GM19324 (cell line): ENCODE results near the gene ZNF235.
"Not testable (repeated sequence)": the region's sequence is repeated elsewhere in the genome, so short reads cannot be mapped to it uniquely, and the experiment has no call there.

ENCODE experiments used
- ATAC-seq: cut with Tn5 transposase; IDR thresholded peaks from one replicate; pipeline ENCODE4 v1.9.1; 2021; ENCODE audit warnings: mild to moderate bottlenecking, moderate library complexity; ENCODE audit not compliant: unreplicated experiment, low FRiP score

ZNF235 gene

DNA sequence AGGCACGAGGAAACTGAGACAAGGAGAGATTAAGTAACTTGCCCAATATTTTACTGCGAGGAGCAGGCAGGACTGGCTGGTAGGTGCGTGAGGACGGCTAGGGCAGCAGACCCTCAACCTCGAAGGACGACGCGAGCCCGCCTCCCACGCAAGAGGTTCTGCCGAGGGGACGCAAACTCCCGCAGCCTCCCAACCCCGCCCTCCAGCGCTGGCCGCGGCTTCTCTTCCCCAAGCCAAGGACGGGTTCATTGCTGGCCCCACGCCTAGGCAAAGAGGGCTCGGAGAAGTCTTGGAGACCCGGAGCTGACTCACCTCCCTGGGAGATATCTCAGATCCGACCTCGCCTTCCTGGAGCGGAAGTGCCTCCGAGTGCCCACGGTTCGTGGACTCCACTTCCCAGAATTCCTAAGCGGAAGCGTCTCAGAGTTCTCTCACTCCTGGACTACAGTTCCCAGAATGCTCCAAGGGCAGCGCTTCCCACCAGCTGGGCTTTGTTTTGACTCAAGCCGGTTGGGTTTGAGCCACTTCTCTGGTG, at the start of gene ZNF235:
ZNF235 (minus strand) TSS at position 367 of the 535 bp plus-strand sequence. CDS start 1,621 bp downstream, outside the sequence.
- peak; percentile 95 for ATAC-seq

DNA sequence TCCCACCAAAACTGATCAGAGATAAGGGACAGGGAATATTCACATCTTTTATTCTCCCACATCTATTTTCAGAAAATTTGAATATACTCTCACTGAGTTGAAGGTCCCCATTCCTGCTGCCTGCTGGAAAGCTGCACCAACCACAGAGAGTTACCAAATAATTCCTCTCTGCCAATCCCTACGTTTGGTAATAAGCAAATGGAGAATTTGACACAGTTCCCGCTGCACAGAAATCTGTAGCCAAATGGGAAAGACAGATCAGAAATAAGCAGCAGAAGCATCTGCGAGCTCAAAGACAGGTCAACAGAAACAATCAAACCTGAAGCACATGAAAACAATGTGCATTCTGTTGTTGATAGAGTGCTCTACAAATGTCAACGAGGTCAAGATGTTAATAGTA, 41.7 kb upstream of the ZNF235 start:
- no peak for ATAC-seq

DNA sequence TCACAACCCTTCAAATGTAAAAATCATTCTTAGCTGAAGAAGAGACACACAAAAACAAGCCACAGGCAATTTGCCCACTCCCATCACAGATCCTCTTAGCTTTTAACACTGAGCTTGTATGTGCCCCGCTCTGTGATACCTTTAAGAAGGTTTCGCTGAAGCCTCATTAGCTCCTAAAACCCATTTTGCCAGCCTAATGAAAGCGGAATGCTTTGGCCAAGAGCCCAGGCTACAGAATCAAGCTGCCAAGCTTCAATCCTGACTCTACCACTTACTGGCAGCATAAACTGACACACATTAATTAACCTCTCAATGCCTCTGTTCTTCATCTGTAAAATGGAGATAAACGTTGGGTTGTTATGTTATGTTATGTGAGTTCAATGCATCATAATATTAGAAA, 41.1 kb upstream of the ZNF235 start:
- no peak for ATAC-seq

DNA sequence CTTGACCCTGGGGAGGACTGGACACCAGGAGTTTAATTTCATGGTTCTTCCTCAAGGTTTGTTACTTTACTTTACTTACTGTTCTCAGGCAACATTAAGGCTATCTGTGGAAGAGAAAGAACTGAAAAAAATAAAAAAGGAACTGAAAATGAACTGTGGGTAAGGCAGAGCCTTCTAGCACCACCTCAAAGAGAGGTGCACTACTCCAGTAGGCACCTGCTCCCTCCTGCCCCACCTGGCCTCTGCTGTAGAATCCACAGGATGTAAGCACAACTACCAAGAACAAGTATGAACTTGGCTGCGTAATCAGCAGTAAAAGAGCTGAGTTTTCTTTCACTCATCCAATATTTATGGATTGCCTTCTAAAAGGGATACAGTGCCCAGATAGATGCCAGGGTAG, 39.4 kb upstream of the ZNF235 start:
- no peak for ATAC-seq

DNA sequence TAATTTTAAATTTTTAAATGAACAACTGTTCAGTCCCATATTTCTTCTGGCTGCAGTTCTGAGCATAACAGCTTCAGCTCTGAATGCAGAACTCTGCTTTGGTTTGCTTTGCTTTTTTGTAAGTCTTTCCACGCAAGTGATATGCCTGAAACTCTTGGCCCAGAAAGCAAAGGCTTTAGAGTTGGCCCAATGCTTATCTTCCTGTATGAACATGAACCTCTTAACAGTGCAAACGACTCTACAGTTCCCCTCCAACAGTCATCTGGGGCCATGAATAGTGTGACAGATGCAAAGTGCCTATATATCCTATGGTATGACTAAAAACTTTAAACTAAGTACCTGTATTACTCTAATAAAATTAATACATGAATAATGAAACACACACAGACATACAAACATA, 37.0 kb upstream of the ZNF235 start:
- no peak for ATAC-seq

DNA sequence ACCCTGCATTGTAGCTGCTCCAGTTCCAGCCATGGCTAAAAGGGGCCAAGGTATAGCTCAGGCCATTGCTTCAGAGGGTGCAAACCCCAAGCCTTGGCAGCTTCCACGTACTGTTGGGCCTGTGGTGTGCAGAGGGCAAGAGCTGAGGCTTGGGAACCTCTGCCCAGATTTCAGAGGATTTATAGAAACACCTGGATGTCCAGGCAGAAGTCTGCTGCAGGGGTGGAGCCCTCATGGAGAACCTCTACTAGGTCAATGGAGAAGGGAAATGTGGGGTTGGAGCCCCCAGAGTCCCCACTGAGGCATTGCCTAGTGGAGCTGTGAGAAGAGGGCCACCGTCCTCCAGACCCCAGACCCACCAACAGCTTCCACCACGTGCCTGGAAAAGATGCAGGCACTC, 29.8 kb upstream of the ZNF235 start:
- not testable (repeated sequence) for ATAC-seq

DNA sequence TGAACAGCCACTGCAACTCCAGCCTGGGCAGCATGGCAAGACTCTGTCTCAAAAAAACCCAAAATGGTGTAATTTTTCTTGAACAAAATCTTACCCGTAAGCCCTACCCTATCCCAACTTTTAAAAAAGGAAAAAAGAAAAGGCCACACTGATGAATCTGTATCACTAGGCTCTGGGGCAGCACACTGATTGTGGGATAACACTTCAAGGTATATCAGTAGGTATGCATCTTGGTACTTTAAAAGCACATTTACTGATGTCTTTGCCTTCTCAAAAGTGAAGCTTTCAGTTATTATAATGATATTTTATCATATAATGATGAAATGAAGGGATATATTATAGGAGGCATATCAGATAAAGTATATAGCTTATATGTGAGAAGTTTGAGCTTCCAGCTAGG, 27.3 kb upstream of the ZNF235 start:
- no peak for ATAC-seq

DNA sequence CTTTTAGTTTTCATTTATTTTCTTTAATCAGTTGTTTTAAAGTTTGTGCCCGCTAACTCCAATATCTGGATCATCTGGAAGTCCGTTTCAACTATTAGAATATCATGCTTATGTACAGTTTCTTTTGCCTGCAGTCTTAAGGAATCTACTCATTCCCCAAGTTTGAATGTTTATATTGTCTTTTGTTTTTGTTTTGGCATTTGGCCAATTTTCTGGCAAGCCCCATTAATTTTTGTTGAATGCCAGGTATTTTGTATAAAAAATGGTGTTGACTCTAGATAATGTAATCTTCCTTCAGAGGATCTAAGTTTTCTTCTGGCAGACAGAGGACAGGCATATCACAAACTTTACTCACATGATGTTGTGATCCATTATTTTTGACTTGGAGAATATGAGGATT, 11.1 kb upstream of the ZNF235 start:
- no peak for ATAC-seq

DNA sequence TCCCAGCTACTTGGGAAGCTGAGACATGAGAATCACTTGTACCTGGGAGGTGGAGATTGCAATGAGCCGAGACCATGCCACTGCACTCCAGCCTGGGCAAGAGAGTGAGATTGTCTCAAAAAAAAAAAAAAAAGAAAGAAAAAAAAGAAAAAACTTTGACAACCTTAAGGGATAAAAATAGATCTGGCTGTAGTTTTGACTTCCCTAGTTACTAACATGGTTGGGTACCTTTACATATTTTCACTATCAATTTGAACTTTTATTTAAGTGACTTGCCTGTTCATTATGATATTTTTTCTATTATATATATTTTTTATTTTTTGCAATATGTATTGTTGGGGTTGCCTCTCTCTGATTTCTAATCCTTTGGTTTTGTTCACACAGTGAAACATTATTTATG, 8.4 kb upstream of the ZNF235 start:
- ATAC-seq = no peak

DNA sequence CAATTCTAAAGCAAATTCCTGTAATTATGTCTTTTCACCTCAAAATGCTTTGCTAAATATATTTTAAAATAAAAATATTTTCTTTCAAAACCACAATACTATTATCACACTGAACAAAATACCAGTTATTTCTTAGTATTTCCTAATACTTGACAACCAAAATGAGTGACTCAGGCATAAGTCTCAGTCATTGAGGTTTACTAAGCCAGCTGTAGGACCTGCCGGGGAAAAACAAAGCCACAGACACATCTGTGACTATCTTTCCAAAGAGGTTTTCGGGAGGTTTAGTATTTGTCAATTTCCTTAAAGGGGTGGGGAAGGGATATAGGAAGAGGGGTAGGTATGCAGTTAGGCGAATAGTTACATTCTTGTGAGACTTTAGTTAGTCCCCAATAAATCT, 3.2 kb upstream of the ZNF235 start:
- ATAC-seq = no peak

DNA sequence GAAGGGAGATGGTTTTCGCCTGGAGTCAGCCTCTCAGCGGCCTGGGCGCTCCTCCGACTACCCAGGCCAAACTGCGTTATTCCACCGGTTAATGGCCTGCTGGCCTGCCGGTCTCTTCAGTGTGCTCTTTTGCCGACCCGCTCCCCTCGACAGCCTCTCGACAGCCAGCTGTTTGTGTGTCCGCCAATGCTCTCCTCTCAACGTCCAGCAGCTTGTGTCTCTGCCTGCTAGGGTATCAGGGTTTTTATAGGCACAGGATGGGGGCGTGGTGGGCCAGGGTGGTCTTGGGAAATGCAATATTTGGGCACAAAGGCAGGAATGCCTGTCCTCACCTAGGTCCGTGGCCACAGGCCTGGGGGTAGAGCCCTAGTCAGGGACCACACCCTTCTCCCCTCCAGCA, 1.5 kb upstream of the ZNF235 start:
- ATAC-seq = no peak

DNA sequence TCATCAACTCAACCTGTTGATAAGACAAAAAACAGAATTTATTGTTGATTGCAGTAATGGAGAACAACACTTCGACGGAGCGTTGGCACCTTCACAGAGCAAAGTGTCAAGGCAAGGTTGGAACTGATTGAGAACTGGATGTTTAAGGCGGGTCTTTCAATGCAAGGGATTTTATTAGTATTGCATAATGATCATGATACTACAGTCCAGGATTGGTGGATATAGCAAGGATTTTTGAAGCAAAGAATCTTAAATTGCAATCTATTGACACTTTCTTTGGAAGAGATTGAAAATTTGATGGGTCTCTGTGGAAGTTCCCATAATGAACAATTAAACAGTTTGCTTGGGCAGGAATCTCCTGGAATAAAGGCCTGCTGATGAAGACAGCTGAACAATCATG, 632 bp upstream of the ZNF235 start:
- ATAC-seq = no peak

DNA sequence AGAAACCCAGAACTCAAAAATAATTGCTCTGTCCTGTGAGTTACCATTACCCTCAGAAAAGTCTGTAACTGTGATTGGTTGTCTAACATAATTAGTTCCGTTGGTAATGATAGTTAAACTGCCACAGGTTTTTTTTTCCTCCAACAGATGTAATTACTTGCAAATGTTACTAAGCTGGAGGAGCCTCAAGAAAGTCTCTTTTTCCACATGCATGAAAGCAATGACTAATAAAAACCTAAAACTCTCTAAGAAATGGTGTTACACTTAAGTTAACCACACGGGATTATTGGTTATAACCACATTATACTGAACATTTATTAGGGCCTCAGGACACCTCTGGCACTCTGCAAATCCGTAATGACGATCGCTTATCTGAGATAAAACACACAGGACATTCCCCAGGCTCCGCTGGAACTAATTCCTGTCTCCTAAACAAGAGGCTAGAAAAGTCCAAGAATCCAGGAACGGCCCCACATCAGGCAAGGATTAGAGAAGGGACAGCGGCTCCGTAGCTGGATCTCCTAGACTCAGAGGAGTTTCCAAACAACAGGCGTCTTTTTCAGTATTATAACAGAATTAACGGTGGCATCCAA, 753 bp downstream of the ZNF235 start:
- no peak for ATAC-seq

DNA sequence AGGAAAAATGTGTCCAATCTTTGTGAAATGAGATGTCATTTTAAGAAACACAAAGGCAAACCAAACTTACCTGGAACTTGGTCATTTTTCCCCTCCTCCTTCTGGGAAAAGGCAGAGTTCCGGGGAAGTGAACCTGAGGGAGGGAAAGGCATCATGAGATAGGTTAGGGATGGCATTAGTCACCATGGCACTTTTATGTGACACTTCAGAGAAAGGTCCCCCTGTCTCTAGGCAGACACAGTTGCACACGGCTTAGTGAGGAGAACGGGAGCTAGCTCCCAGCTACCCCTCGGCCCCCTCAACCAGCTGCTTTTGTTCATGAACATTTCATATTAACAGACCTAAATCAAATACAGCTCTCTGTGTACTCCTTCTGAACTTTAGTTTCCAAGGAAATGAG, 1.5 kb downstream of the ZNF235 start:
- no peak for ATAC-seq

DNA sequence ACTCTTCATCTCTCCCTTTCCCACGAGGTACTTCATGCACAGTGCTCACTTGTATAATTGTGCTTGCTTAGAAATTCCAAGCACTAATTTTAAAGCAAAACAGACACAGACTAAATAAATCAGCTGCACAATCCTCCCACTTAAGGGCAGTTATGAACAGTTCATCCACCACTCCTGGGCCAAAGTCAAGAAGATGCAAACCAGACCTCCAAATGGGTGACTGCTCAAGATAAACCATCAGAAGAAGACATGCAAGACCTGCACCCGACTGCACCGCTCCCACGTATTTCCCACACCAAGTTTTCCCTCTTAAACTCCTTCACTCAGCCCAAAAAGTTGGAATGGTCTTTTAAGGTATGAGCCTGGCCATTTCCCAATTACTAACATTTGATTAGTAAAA, 19.9 kb downstream of the ZNF235 start:
- no peak for ATAC-seq

DNA sequence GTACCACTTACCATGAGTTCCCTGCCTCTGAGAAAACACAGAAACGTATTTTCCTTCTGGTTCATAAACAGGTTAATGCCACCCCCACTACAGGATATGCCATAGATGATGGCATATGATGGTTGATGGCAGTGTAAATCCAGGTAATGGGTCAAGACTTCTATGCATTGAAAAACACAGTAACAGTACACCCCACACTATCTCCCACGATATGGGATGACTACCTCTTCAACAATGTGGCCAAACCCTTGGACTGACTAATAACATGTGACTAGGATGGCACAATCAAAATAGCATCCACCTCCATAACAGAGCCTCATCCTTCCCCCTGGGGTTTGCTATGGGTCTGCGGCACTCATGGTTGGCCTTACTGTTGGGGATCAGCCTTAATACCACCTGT, 22.0 kb downstream of the ZNF235 start:
- ATAC-seq = no peak

DNA sequence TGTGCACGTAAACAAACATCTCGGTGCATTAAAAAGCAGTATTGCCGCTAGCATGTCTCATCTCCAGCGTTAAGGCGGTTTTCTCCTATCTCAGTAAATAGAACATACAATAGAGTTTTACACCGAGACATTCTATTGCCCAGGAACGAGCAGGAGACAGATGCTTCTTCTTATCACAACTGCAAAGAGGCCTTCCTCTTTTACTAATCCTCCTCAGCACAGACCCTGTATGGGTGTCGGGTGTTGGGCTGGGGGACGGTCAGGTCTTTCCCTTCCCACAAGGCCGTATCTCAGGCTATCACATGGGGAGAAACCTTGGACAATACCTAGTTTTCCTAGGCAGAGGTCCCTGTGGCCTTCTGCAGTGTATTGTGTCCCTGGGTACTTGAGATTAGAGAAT, 23.9 kb downstream of the ZNF235 start:
- no peak for ATAC-seq

DNA sequence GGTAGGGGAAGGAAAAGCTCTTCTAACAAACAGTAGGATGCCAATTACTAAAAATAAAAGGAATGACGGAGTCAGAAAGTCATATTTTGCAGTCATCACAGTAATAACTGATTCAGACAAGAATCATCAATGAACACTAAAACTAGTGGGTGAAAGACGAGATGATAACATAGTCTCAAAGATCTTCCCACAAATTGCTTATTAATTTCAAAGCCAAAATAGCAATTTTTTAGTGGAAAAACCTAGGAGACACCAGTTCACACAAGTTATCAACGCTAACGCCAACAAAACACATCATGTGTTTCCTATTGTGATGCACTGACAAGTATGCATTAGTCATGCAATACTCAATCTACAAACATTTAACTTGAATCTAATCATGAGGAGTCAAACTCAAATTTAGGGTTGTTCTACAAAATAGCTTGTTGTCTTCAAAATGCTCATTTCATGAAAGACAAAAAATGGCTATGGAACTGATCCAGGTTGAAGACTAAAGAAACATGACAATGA, 26.6 kb downstream of the ZNF235 start:
- no peak for ATAC-seq

DNA sequence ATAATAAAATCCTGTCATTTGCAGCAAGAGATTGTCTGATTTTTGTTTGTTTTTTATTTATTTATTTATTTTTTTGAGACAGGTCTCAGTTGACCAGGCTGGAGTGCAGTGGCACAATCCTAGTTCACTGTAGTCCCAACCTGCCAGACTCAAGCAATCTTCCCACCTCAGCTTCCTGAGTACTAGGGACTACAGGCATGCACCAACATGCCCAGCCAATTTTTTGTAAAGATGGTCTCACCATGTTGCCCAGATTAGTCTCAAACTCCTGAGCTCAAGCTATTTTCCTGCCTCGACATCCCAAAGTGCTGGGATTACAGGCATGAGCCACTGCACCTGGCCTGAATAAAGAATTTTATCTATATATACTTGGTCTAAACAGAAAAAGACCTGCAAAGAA, 27.5 kb downstream of the ZNF235 start:
- no peak for ATAC-seq

DNA sequence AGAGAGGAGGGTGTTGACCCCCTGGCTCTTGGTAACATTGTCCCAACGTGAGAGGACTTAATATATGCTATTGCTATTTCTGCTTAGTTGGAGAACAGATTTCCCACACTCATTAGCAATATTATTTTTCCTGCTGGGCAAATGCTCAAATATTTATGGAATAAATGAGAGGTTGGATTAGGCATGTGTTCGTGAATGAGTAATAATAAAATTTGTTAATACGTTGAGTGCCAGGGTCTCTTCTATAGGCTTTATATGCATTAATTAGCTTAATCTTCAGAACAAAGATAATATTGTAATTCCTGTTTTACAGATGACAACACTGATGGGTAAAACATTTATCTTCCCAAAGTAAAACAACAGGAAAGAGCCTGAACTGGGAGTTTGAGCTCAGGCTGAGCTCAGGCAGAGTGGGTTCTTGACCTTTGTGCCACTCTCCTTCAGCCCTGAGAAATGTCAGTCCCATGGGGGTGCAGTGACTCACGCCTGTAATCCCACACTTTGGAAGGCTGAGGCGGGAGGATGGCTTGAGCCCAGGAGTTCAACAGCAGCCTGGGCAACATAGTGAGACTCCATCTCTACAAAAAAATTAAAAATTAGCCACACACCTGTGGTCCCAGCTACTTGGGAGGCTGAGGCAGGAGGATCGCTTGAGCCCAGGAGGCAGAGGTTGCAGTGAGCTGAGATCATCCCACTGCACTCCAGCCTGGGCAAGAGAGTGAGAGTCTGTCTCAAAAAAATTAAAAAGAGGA, 44.0 kb downstream of the ZNF235 start:
- no peak for ATAC-seq

DNA sequence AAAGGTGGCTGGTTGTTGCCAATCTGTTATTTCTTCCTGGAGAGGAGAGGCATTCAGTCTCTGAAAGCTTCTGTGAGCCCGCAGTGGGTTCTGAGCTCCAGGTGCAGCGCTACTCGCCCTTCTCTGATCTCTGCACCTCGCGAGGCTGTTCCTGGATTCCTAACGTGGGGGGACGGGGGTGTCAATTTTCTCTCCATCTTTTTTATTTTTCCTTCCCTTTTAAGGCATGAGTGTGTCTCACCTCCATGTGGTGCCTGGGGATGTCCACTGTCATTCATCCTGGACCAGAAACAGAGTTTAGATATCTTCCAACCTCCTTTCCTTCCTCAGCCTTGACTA, 44.5 kb downstream of the ZNF235 start:
- ATAC-seq = no peak

DNA sequence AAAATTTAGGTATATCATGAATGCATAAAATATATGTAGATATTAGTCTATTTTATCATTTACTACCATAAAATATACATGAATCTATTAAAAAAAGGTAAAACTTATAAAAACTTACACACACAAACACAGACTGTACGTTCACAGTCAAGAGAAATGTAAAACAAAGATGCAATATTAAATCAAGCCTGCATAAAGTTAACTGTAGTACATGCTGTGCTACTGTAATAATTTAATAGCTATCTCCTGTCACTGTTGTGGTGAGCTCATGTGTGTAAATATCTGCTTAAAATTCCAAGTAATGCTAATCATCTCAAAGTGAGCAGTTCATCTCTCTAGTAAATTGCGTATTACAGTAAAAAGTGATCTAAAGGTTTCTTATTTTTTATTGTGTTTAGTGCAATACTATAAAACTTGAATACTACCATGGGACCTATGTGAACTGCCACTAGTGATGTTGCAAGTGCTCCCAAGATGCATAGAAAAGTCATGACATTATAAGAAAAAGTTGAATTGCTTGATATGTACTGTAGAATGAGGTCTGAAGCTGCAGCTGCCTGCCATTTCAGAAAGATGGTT, 45.9 kb downstream of the ZNF235 start:
- no peak for ATAC-seq
